Measurements from ENCODE around the gene WSCD1. TPM values are rescaled to one million over a fixed set of nuclear protein-coding genes. Genes with fewer than 3 reads are reported as not detected.

WSCD1 gene
- total and polyA plus RNA-seq, 8 donors, result 2.9 to 6.7 (median 4.4) TPM

DNA sequence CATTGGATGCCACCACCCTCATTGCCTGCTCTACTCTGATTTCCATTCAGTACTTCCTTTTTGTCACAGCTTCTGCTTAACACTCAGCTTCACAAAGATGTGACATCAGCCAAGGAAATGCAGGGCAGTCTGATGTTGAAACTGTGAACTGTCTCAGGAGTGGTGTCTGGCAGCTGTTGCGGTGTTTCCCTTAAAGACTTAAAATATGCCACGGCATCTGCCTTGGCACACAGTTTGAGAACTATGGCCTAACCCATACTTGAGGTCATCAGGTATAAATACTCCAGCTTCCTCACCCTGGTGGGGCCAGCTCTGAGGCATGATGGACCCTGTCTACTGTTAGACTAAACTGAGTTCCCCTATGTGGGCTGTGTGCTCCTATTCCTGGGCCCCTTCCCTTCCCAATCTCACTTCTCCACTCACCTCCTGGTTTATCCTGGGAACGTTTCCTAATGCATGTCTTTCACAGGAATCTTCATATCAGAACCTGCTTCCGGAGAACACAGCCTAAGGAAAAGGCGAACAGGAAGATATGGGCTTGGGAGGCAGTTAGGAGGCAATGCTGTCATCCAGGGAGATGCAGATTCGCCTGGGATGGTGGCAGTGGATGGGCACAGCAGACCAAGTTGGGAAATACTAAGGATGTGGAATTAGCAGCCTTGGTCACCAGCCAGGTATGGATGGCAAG is 96.5 kb downstream of the WSCD1 start:
- no peaks in the 10 kb centered on the region for H3K27me3 ChIP-seq
- no peaks in the 10 kb centered on the region for H3K36me3 ChIP-seq
- no peak for DNase-seq
- intact Hi-C loops (cut with DNase I), result no loop called here
- H3K9me3 ChIP-seq, result no peaks in the 10 kb centered on the region
- no peak for ATAC-seq
- TF ChIP-seq, protein P1, sequence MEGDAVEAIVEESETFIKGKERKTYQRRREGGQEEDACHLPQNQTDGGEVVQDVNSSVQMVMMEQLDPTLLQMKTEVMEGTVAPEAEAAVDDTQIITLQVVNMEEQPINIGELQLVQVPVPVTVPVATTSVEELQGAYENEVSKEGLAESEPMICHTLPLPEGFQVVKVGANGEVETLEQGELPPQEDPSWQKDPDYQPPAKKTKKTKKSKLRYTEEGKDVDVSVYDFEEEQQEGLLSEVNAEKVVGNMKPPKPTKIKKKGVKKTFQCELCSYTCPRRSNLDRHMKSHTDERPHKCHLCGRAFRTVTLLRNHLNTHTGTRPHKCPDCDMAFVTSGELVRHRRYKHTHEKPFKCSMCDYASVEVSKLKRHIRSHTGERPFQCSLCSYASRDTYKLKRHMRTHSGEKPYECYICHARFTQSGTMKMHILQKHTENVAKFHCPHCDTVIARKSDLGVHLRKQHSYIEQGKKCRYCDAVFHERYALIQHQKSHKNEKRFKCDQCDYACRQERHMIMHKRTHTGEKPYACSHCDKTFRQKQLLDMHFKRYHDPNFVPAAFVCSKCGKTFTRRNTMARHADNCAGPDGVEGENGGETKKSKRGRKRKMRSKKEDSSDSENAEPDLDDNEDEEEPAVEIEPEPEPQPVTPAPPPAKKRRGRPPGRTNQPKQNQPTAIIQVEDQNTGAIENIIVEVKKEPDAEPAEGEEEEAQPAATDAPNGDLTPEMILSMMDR (IDR thresholded peaks at IDR 0.05), result no peak
- H3K4me1 ChIP-seq, result no peaks in the 10 kb centered on the region
- no peak overlapping the region for H3K27ac ChIP-seq
- H3K4me3 ChIP-seq, result no peak overlapping the region

DNA sequence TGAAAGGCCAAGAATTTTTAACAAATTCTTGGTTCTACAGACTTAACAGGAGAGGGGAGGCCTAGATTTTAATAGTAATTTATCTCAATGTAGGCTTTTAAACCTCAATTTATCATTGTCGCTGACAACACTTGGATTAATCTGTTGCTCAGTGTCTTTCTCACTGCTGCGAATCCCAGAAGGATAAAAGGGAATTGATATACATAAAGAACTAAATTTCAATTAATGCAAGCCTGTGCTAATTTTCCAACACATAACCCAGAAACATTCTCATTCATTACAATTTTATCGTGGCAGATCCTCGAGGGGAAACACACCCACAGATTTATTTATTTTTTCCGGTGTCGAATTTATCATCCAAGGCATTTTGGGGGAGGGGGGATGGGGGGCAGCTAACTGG is 98.1 kb downstream of the WSCD1 start:
- no peaks in the 10 kb centered on the region for H3K36me3 ChIP-seq
- no peak overlapping the region for H3K27ac ChIP-seq
- TF ChIP-seq, protein P1 (IDR thresholded peaks at IDR 0.05), result no peak
- H3K4me3 ChIP-seq, result no peak overlapping the region
- intact Hi-C loops (cut with DNase I), result no loop called here
- DNase-seq, result no peak
- ATAC-seq, result no peak
- H3K4me1 ChIP-seq, result no peaks in the 10 kb centered on the region
- no peaks in the 10 kb centered on the region for H3K27me3 ChIP-seq
- H3K9me3 ChIP-seq, result no peaks in the 10 kb centered on the region

DNA sequence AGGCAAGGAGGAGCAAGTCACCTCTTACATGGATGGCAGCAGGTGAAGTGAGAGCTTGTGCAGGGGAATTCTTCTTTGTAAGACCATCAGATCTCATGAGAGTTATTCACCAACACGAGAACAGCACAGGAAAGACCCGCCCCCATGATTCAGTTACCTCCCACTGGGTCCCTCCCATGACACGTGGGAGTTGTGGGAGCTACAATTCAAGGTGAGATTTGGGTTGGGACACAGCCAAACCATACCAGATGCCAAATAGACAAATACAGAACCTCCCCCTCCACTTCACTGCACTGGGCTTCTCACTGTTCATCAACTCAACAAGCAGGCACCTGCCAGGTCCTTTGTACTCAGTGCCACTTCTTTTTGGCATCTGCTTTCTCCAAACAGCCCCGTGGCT is 100.2 kb downstream of the WSCD1 start:
- Histone ChIP-seq H3K9me3 (no peaks in the 10 kb centered on the region), H3K4me1 (no peaks in the 10 kb centered on the region), H3K27me3 (no peaks in the 10 kb centered on the region), H3K36me3 (no peaks in the 10 kb centered on the region), H3K4me3 (no peak overlapping the region), H3K27ac (no peak overlapping the region)
- DNase-seq (no peak), ATAC-seq (no peak)
- TF ChIP-seq, protein P1 (IDR thresholded peaks at IDR 0.05), result no peak
- intact Hi-C loops (cut with DNase I), result no loop called here

DNA sequence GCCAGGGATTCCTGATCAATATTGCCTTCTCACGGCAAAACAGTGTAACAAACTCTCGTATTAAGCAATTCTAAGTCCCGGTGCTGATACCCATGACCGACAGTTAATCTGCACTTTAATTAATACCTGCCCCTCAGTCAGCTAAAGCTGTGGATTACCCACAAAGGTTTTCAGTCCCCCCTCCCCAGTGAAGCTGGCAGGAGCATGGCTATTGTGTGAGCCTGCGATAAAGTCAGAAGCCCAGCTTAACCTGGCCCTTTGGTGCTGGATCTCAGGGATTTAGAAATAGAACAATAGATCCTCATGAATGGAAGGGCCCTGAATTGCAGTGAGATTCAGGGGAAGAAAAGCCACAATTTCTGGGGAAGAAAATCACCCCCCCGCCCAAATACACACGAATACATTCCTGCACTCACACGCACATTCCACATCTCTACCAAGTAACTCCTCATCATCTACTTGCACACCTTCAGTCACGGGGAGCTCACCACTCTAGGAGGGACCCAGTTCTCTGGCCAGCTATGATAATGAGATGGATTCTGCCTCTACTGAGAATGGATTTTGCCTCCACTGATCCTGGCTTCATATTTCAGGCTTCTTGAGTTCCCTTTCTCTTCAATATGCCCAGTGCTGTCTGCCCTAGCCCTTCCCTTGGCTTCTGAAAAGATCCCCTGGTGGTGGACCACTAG is 102.6 kb downstream of the WSCD1 start:
- no peak overlapping the region for H3K4me3 ChIP-seq
- H3K4me1 ChIP-seq, result no peaks in the 10 kb centered on the region

DNA sequence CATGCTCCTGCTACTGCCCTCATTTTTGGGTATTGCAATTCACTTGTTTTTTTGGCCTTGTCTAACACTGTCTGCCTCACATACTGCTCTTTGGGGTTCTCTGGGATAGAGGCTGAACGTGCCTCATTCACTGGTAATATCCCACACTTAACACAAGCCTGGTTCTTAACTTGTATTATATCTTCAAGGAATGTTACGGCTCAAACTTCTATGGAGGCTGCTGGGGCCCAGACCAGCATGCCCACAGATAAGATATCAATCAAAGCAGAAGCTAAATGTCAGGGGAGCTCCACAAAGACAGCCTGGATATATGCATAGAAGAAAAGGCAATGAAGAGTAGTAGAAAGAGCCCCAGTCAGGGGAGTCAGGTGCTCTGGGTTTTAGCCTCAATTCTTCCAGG is 103.5 kb downstream of the WSCD1 start:
- H3K36me3 ChIP-seq, result no peaks in the 10 kb centered on the region
- TF ChIP-seq, protein P1 (IDR thresholded peaks at IDR 0.05), result no peak
- intact Hi-C loops (cut with DNase I), result no loop called here
- no peak for ATAC-seq
- H3K4me3 ChIP-seq, result no peak overlapping the region
- H3K9me3 ChIP-seq, result no peaks in the 10 kb centered on the region
- H3K4me1 ChIP-seq, result no peaks in the 10 kb centered on the region
- no peak overlapping the region for H3K27ac ChIP-seq
- DNase-seq, result no peak
- no peaks in the 10 kb centered on the region for H3K27me3 ChIP-seq

More for the DNA sequence above, 102.6 kb downstream of the WSCD1 start:
- TF ChIP-seq, protein P1 (IDR thresholded peaks at IDR 0.05), result no peak
- intact Hi-C loops (cut with DNase I), result no loop called here
- no peaks in the 10 kb centered on the region for H3K36me3 ChIP-seq
- DNase-seq (no peak), ATAC-seq (no peak)
- H3K27ac ChIP-seq, result no peak overlapping the region
- H3K27me3 ChIP-seq, result no peaks in the 10 kb centered on the region
- H3K9me3 ChIP-seq, result no peaks in the 10 kb centered on the region
